GM23338 (cell line): Measurements from ENCODE around the gene TSHB. TPM values are rescaled to one million over a fixed set of nuclear protein-coding genes. Genes with fewer than 3 reads are reported as not detected.

Experiments
- ATAC-seq: fragments of 200-7000 bp; cut with Tn5 transposase; 3 replicates; pipeline ENCODE4 v1.9.1; 2020
- DNase-seq: peaks from one replicate; pipeline ENCODE4 v3.0.0-alpha.2; 2015; ENCODE audit warnings: low spot score
- H2AFZ ChIP-seq: fragments of 200-600 bp; sonication (generic); 2 replicates; pipeline ENCODE4 v1.8.0; 2016; ENCODE audit warnings: antibody characterized with exemption, mild to moderate bottlenecking, moderate library complexity
- H3F3A ChIP-seq: fragments of 200-600 bp; sonication (generic); replicated peaks from 2 replicates; pipeline ENCODE4 v1.8.0; 2017; ENCODE audit warnings: antibody characterized with exemption, mixed run types, low read depth
- H3K27ac ChIP-seq: fragments of 200-600 bp; sonication (generic); 2 replicates; pipeline ENCODE4 v1.6.1; 2016; ENCODE audit warnings: low read depth
- H3K27me3 ChIP-seq: fragments of 200-600 bp; sonication (generic); 2 replicates; pipeline ENCODE4 v1.8.0; 2016; ENCODE audit warnings: mild to moderate bottlenecking, mixed run types, moderate library complexity; ENCODE audit not compliant: insufficient read depth
- H3K36me3 ChIP-seq: fragments of 200-600 bp; sonication (generic); 2 replicates; pipeline ENCODE4 v1.8.0; 2016; ENCODE audit warnings: mild to moderate bottlenecking; ENCODE audit not compliant: insufficient read depth
- H3K4me1 ChIP-seq: fragments of 200-600 bp; sonication (generic); 2 replicates; pipeline ENCODE4 v1.8.0; 2016; ENCODE audit warnings: mild to moderate bottlenecking, moderate library complexity; ENCODE audit not compliant: insufficient read depth
- H3K4me2 ChIP-seq: fragments of 200-600 bp; sonication (generic); 2 replicates; pipeline ENCODE4 v1.7.1; 2017; ENCODE audit warnings: mixed run types
- H3K4me3 ChIP-seq: fragments of 200-600 bp; sonication (generic); 2 replicates; pipeline ENCODE4 v1.6.1; 2016; ENCODE audit warnings: mixed run types
- H3K79me2 ChIP-seq: fragments of 200-600 bp; sonication (generic); replicated peaks from 2 replicates; pipeline ENCODE4 v1.8.0; 2017; ENCODE audit warnings: mild to moderate bottlenecking; ENCODE audit not compliant: insufficient read depth
- H3K9me2 ChIP-seq: fragments of 200-600 bp; sonication (generic); 2 replicates; pipeline ENCODE4 v1.8.0; 2017; ENCODE audit not compliant: insufficient read depth
- H4K20me1 ChIP-seq: fragments of 200-600 bp; sonication (generic); replicated peaks from 2 replicates; pipeline ENCODE4 v1.8.0; 2017; ENCODE audit warnings: mild to moderate bottlenecking; ENCODE audit not compliant: insufficient read depth
- H3K27ac Mint-ChIP-seq: 2 replicates; pipeline ENCODE4 v1.8.0; 2020; ENCODE audit warnings: inconsistent platforms, mild to moderate bottlenecking, moderate library complexity, mixed read lengths
- H3K27me3 Mint-ChIP-seq: 3 replicates; pipeline ENCODE4 v1.8.0; 2022; ENCODE audit warnings: low read depth, mild to moderate bottlenecking, moderate library complexity, mixed read lengths, inconsistent platforms; ENCODE audit not compliant: insufficient read depth, poor library complexity
- H3K36me3 Mint-ChIP-seq: 3 replicates; pipeline ENCODE4 v1.8.0; 2021; ENCODE audit warnings: low read depth, mild to moderate bottlenecking, inconsistent platforms, moderate library complexity, mixed read lengths
- H3K4me1 Mint-ChIP-seq: 3 replicates; pipeline ENCODE4 v1.8.0; 2020; ENCODE audit warnings: mild to moderate bottlenecking, inconsistent platforms, mixed read lengths
- H3K4me3 Mint-ChIP-seq: 3 replicates; pipeline ENCODE4 v1.8.0; 2021; ENCODE audit warnings: moderate library complexity, mild to moderate bottlenecking, inconsistent platforms, mixed read lengths
- H3K9me3 Mint-ChIP-seq: 3 replicates; pipeline ENCODE4 v1.8.0; 2020; ENCODE audit warnings: moderate library complexity, mild to moderate bottlenecking, inconsistent platforms, mixed read lengths
- CREB1 ChIP-seq: fragments of 250-450 bp; sonication (Bioruptor Pico); IDR thresholded peaks from 2 replicates; pipeline ENCODE4 v1.5.0; 2020; ENCODE audit warnings: low read depth, mild to moderate bottlenecking, moderate library complexity
- EZH2 ChIP-seq: fragments of 200-600 bp; sonication (generic); IDR thresholded peaks from one replicate; pipeline ENCODE4 v1.8.0; 2017; ENCODE audit warnings: antibody characterized with exemption, mild to moderate bottlenecking, low read depth; ENCODE audit not compliant: unreplicated experiment
- EZH2phosphoT487 ChIP-seq: fragments of 200-600 bp; sonication (generic); IDR thresholded peaks from one replicate; pipeline ENCODE4 v1.8.1; 2018; ENCODE audit warnings: antibody characterized with exemption; ENCODE audit not compliant: unreplicated experiment
- JUNB ChIP-seq: IDR thresholded peaks from one replicate; pipeline ENCODE4 v1.6.1; 2016; ENCODE audit warnings: antibody characterized with exemption; ENCODE audit not compliant: unreplicated experiment
- NANOG ChIP-seq: IDR thresholded peaks from 2 replicates; pipeline ENCODE4 v1.6.1; 2016; ENCODE audit warnings: antibody characterized with exemption, borderline replicate concordance
- POLR2AphosphoS5 ChIP-seq: IDR thresholded peaks from 2 replicates; pipeline ENCODE4 v1.6.1; 2016; ENCODE audit warnings: antibody characterized with exemption, low read depth
- STAT1 ChIP-seq: IDR thresholded peaks from one replicate; pipeline ENCODE4 v1.6.1; 2016; ENCODE audit warnings: antibody characterized with exemption; ENCODE audit not compliant: unreplicated experiment
- ZNF114 ChIP-seq: fragments of 250-450 bp; sonication (Bioruptor Pico); IDR thresholded peaks from 2 replicates; pipeline ENCODE4 v1.5.0; 2020; ENCODE audit warnings: mild to moderate bottlenecking, moderate library complexity
- ZNF331 ChIP-seq: fragments of 250-450 bp; sonication (Bioruptor Pico); IDR thresholded peaks from 2 replicates; pipeline ENCODE4 v1.5.0; 2020; ENCODE audit warnings: low read depth, mild to moderate bottlenecking, moderate library complexity
- polyA plus RNA-seq: library from polyadenylated mRNA; unstranded; fragments of >200 nt; fragmentation: Nextera tagmentation; extraction: Ambion mirVana; gene quantifications from 2 replicates; pipeline ENCODE4 v1.2.1, GENCODE V29; 2016
- total RNA-seq: library from RNA; depleted of rRNA; stranded (reverse); fragments of >200 nt; shearing (Covaris generic); gene quantifications from 2 replicates; pipeline ENCODE4 v1.2.3, GENCODE V29; 2014
- TF ChIP-seq, protein P1 (sequence below): fragments of 250-450 bp; sonication (Bioruptor Pico); IDR thresholded peaks from 2 replicates; pipeline ENCODE4 v1.5.0; 2020; ENCODE audit warnings: mild to moderate bottlenecking, moderate library complexity
- TF ChIP-seq, protein P2 (sequence below): IDR thresholded peaks from one replicate; pipeline ENCODE4 v1.6.1; 2018; ENCODE audit warnings: antibody characterized with exemption; ENCODE audit not compliant: unreplicated experiment
- TF ChIP-seq, protein P3 (sequence below), 2 experiments: fragments of 200-600 bp in 1 of 2; sonication (generic) in 1 of 2; conservative IDR thresholded peaks; 2 replicates each; pipeline versions ENCODE4 v1.5.1 to v1.6.1; 2016 to 2017; ENCODE audit warnings: antibody characterized with exemption in 2 of 2, low read depth in 2 of 2, mild to moderate bottlenecking in 2 of 2, moderate library complexity in 1 of 2
- TF ChIP-seq, protein P4 (sequence below): IDR thresholded peaks from 2 replicates; pipeline ENCODE4 v1.6.1; 2016; ENCODE audit warnings: antibody characterized with exemption

TSHB gene
- total and polyA plus RNA-seq, 2 experiments from 2014 or later, result not detected

DNA sequence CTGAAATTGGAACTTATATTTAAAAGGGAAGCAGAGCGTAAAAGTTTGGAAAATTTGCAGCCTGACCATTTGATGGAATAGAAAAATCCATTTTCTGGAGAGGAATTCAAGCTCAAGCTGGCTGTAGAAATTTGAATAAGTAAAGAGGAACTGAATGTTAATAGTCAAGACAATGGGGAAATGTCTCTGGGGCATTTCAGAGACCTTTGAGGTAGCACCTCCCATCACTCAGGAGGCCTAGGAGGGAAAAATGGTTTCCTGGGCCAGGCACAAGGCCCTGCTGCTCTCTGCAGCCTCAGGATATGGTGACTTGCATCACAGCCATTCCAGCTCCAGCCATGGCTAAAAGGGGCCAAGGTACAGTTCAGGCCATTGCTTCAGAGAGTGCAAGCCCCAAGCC is 17.6 kb upstream of the TSHB start:
- H3K4me3 Mint-ChIP-seq, result no peak overlapping the region
- peaks cover 3% of the 10 kb centered on the region; the same call in 2 of the 3 replicates for H3K9me3 Mint-ChIP-seq
- Histone ChIP-seq H3K9me2 (peaks cover 8% of the 10 kb centered on the region), H3K27me3 (no peaks in the 10 kb centered on the region), H3F3A (no peaks in the 10 kb centered on the region), H3K4me1 (no peaks in the 10 kb centered on the region), H4K20me1 (no peaks in the 10 kb centered on the region), H3K4me3 (no peak overlapping the region), H3K79me2 (no peaks in the 10 kb centered on the region), H3K36me3 (no peaks in the 10 kb centered on the region), H2AFZ (no peak overlapping the region), H3K27ac (no peak overlapping the region), H3K4me2 (no peak overlapping the region)
- TF ChIP-seq POLR2AphosphoS5 (no peak), NANOG (no peak), ZNF114 (no peak), JUNB (no peak), EZH2 (no peak), CREB1 (CRISPR knock-in tag) (no peak), EZH2phosphoT487 (no peak), ZNF331 (no peak), STAT1 (no peak)
- TF ChIP-seq, protein P1, sequence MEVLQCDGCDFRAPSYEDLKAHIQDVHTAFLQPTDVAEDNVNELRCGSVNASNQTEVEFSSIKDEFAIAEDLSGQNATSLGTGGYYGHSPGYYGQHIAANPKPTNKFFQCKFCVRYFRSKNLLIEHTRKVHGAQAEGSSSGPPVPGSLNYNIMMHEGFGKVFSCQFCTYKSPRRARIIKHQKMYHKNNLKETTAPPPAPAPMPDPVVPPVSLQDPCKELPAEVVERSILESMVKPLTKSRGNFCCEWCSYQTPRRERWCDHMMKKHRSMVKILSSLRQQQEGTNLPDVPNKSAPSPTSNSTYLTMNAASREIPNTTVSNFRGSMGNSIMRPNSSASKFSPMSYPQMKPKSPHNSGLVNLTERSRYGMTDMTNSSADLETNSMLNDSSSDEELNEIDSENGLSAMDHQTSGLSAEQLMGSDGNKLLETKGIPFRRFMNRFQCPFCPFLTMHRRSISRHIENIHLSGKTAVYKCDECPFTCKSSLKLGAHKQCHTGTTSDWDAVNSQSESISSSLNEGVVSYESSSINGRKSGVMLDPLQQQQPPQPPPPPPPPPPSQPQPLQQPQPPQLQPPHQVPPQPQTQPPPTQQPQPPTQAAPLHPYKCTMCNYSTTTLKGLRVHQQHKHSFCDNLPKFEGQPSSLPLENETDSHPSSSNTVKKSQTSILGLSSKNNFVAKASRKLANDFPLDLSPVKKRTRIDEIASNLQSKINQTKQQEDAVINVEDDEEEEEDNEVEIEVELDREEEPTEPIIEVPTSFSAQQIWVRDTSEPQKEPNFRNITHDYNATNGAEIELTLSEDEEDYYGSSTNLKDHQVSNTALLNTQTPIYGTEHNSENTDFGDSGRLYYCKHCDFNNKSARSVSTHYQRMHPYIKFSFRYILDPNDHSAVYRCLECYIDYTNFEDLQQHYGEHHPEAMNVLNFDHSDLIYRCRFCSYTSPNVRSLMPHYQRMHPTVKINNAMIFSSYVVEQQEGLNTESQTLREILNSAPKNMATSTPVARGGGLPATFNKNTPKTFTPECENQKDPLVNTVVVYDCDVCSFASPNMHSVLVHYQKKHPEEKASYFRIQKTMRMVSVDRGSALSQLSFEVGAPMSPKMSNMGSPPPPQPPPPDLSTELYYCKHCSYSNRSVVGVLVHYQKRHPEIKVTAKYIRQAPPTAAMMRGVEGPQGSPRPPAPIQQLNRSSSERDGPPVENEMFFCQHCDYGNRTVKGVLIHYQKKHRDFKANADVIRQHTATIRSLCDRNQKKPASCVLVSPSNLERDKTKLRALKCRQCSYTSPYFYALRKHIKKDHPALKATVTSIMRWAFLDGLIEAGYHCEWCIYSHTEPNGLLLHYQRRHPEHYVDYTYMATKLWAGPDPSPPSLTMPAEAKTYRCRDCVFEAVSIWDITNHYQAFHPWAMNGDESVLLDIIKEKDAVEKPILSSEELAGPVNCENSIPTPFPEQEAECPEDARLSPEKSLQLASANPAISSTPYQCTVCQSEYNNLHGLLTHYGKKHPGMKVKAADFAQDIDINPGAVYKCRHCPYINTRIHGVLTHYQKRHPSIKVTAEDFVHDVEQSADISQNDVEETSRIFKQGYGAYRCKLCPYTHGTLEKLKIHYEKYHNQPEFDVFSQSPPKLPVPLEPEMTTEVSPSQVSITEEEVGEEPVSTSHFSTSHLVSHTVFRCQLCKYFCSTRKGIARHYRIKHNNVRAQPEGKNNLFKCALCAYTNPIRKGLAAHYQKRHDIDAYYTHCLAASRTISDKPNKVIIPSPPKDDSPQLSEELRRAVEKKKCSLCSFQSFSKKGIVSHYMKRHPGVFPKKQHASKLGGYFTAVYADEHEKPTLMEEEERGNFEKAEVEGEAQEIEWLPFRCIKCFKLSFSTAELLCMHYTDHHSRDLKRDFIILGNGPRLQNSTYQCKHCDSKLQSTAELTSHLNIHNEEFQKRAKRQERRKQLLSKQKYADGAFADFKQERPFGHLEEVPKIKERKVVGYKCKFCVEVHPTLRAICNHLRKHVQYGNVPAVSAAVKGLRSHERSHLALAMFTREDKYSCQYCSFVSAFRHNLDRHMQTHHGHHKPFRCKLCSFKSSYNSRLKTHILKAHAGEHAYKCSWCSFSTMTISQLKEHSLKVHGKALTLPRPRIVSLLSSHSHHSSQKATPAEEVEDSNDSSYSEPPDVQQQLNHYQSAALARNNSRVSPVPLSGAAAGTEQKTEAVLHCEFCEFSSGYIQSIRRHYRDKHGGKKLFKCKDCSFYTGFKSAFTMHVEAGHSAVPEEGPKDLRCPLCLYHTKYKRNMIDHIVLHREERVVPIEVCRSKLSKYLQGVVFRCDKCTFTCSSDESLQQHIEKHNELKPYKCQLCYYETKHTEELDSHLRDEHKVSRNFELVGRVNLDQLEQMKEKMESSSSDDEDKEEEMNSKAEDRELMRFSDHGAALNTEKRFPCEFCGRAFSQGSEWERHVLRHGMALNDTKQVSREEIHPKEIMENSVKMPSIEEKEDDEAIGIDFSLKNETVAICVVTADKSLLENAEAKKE (CRISPR knock-in tag), result no peak
- TF ChIP-seq, protein P2, sequence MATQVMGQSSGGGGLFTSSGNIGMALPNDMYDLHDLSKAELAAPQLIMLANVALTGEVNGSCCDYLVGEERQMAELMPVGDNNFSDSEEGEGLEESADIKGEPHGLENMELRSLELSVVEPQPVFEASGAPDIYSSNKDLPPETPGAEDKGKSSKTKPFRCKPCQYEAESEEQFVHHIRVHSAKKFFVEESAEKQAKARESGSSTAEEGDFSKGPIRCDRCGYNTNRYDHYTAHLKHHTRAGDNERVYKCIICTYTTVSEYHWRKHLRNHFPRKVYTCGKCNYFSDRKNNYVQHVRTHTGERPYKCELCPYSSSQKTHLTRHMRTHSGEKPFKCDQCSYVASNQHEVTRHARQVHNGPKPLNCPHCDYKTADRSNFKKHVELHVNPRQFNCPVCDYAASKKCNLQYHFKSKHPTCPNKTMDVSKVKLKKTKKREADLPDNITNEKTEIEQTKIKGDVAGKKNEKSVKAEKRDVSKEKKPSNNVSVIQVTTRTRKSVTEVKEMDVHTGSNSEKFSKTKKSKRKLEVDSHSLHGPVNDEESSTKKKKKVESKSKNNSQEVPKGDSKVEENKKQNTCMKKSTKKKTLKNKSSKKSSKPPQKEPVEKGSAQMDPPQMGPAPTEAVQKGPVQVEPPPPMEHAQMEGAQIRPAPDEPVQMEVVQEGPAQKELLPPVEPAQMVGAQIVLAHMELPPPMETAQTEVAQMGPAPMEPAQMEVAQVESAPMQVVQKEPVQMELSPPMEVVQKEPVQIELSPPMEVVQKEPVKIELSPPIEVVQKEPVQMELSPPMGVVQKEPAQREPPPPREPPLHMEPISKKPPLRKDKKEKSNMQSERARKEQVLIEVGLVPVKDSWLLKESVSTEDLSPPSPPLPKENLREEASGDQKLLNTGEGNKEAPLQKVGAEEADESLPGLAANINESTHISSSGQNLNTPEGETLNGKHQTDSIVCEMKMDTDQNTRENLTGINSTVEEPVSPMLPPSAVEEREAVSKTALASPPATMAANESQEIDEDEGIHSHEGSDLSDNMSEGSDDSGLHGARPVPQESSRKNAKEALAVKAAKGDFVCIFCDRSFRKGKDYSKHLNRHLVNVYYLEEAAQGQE, result no peak
- TF ChIP-seq, protein P3, sequence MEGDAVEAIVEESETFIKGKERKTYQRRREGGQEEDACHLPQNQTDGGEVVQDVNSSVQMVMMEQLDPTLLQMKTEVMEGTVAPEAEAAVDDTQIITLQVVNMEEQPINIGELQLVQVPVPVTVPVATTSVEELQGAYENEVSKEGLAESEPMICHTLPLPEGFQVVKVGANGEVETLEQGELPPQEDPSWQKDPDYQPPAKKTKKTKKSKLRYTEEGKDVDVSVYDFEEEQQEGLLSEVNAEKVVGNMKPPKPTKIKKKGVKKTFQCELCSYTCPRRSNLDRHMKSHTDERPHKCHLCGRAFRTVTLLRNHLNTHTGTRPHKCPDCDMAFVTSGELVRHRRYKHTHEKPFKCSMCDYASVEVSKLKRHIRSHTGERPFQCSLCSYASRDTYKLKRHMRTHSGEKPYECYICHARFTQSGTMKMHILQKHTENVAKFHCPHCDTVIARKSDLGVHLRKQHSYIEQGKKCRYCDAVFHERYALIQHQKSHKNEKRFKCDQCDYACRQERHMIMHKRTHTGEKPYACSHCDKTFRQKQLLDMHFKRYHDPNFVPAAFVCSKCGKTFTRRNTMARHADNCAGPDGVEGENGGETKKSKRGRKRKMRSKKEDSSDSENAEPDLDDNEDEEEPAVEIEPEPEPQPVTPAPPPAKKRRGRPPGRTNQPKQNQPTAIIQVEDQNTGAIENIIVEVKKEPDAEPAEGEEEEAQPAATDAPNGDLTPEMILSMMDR (conservative IDR thresholded peaks at IDR 0.05; ENCODE audit: low read depth in 2 of 2), result no peak
- TF ChIP-seq, protein P4, sequence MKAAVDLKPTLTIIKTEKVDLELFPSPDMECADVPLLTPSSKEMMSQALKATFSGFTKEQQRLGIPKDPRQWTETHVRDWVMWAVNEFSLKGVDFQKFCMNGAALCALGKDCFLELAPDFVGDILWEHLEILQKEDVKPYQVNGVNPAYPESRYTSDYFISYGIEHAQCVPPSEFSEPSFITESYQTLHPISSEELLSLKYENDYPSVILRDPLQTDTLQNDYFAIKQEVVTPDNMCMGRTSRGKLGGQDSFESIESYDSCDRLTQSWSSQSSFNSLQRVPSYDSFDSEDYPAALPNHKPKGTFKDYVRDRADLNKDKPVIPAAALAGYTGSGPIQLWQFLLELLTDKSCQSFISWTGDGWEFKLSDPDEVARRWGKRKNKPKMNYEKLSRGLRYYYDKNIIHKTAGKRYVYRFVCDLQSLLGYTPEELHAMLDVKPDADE, result no peak
- ATAC-seq (no peak), DNase-seq (no peak)
- H3K27ac Mint-ChIP-seq, result no peak overlapping the region
- H3K27me3 Mint-ChIP-seq, result peaks cover 2% of the 10 kb centered on the region
- no peaks in the 10 kb centered on the region for H3K36me3 Mint-ChIP-seq
- H3K4me1 Mint-ChIP-seq, result peaks cover 3% of the 10 kb centered on the region; the same call in 2 of the 3 replicates
